Measurements from ENCODE around the gene CTNNA2. TPM values are rescaled to one million over a fixed set of nuclear protein-coding genes. Genes with fewer than 3 reads are reported as not detected.

CTNNA2 gene
- total RNA-seq, 1 donor from 2014 or later: not detected

- DNase-seq (ENCODE audit: missing footprints) (no peak), ATAC-seq (no peak)
- intact Hi-C loops (cut with DNase I): no loop called here
Measured at GRCh38 chr2:80476535-80477117, 963.8 kb downstream of the CTNNA2 start.

GRCh38 chr2:80482276-80482675, 969.4 kb downstream of the CTNNA2 start:
- no peak for DNase-seq (ENCODE audit: missing footprints)
- intact Hi-C loops (cut with DNase I): no loop called here
- no peak for ATAC-seq

- no peak for ATAC-seq
- intact Hi-C loops (cut with DNase I): no loop called here
- no peak for DNase-seq (ENCODE audit: missing footprints)
Measured at GRCh38 chr2:80489717-80490116, 976.9 kb downstream of the CTNNA2 start.

- intact Hi-C loops (cut with DNase I): no loop called here
- no peak for DNase-seq (ENCODE audit: missing footprints)
- no peak for ATAC-seq
Measured at GRCh38 chr2:80490964-80491363, 978.1 kb downstream of the CTNNA2 start.

GRCh38 chr2:80496346-80496745, 983.5 kb downstream of the CTNNA2 start:
- no peak for ATAC-seq
- intact Hi-C loops (cut with DNase I): loop anchor here (5.0 kb wide), 1 partner anchor 424 kb away; no protein-coding TSS in a partner anchor
- no peak for DNase-seq (ENCODE audit: missing footprints)

- no peak for DNase-seq (ENCODE audit: missing footprints)
- intact Hi-C loops (cut with DNase I): loop anchor here (5.0 kb wide), 1 partner anchor 424 kb away; no protein-coding TSS in a partner anchor
- no peak for ATAC-seq
Measured at GRCh38 chr2:80496775-80497174, 983.9 kb downstream of the CTNNA2 start.

GRCh38 chr2:80499095-80499494, 986.2 kb downstream of the CTNNA2 start:
- ATAC-seq: peak; percentile 64

GRCh38 chr2:80501874-80502624, 989.2 kb downstream of the CTNNA2 start:
- intact Hi-C loops (cut with DNase I): no loop called here
- ATAC-seq (no peak), DNase-seq (ENCODE audit: missing footprints) (no peak)

More at GRCh38 chr2:80499095-80499494, 986.2 kb downstream of the CTNNA2 start:
- DNase-seq (ENCODE audit: missing footprints): no peak
- intact Hi-C loops (cut with DNase I): loop anchor here (1.0 to 5.0 kb wide), 2 partner anchors 173 to 427 kb away; no protein-coding TSS in a partner anchor

GRCh38 chr2:80506563-80506962, 993.7 kb downstream of the CTNNA2 start:
- DNase-seq (ENCODE audit: missing footprints): no peak
- intact Hi-C loops (cut with DNase I): no loop called here
- ATAC-seq: no peak

GRCh38 chr2:80510716-80511115, 997.9 kb downstream of the CTNNA2 start:
- intact Hi-C loops (cut with DNase I): no loop called here
- ATAC-seq: peak; percentile 72
- DNase-seq (ENCODE audit: missing footprints): no peak

- ATAC-seq (no peak), DNase-seq (ENCODE audit: missing footprints) (no peak)
Measured at GRCh38 chr2:80515964-80516363, 1003.1 kb downstream of the CTNNA2 start.

GRCh38 chr2:80517316-80517715, 1004.5 kb downstream of the CTNNA2 start:
- ATAC-seq (no peak), DNase-seq (ENCODE audit: missing footprints) (no peak)
- intact Hi-C loops (cut with DNase I): no loop called here

More at GRCh38 chr2:80515964-80516363, 1003.1 kb downstream of the CTNNA2 start:
- intact Hi-C loops (cut with DNase I): no loop called here

- DNase-seq (ENCODE audit: missing footprints) (no peak), ATAC-seq (no peak)
- intact Hi-C loops (cut with DNase I): no loop called here
Measured at GRCh38 chr2:80519121-80519643, 1006.3 kb downstream of the CTNNA2 start.

GRCh38 chr2:80519699-80520291, 1006.9 kb downstream of the CTNNA2 start:
- intact Hi-C loops (cut with DNase I): no loop called here
- DNase-seq (ENCODE audit: missing footprints) (no peak), ATAC-seq (no peak)

- no peak for DNase-seq (ENCODE audit: missing footprints)
- ATAC-seq: no peak
- intact Hi-C loops (cut with DNase I): no loop called here
Measured at GRCh38 chr2:80525152-80525551, 1012.3 kb downstream of the CTNNA2 start.

- DNase-seq (ENCODE audit: missing footprints) (no peak), ATAC-seq (no peak)
- intact Hi-C loops (cut with DNase I): no loop called here
Measured at GRCh38 chr2:80527119-80527518, 1014.3 kb downstream of the CTNNA2 start.

- DNase-seq (ENCODE audit: missing footprints): no peak
- intact Hi-C loops (cut with DNase I): no loop called here
- no peak for ATAC-seq
Measured at GRCh38 chr2:80529466-80530165, 1016.8 kb downstream of the CTNNA2 start.

GRCh38 chr2:80530442-80531064, 1017.7 kb downstream of the CTNNA2 start:
- no peak for DNase-seq (ENCODE audit: missing footprints)
- intact Hi-C loops (cut with DNase I): no loop called here

GRCh38 chr2:80531319-80531718, 1018.5 kb downstream of the CTNNA2 start:
- ATAC-seq (no peak), DNase-seq (ENCODE audit: missing footprints) (no peak)
- intact Hi-C loops (cut with DNase I): no loop called here

More at GRCh38 chr2:80530442-80531064, 1017.7 kb downstream of the CTNNA2 start:
- ATAC-seq: no peak
